HG02840 (cell line): Measurements from ENCODE around the gene LHX8.
"Not testable (repeated sequence)": the region's sequence is repeated elsewhere in the genome, so short reads cannot be mapped to it uniquely, and the experiment has no call there.

Source experiments
- ATAC-seq: cut with Tn5 transposase; IDR thresholded peaks from one replicate; pipeline ENCODE4 v1.9.1; 2021; ENCODE audit warnings: mild to moderate bottlenecking, moderate library complexity, moderate number of reproducible peaks; ENCODE audit not compliant: unreplicated experiment, low FRiP score

The LHX8 gene

DNA sequence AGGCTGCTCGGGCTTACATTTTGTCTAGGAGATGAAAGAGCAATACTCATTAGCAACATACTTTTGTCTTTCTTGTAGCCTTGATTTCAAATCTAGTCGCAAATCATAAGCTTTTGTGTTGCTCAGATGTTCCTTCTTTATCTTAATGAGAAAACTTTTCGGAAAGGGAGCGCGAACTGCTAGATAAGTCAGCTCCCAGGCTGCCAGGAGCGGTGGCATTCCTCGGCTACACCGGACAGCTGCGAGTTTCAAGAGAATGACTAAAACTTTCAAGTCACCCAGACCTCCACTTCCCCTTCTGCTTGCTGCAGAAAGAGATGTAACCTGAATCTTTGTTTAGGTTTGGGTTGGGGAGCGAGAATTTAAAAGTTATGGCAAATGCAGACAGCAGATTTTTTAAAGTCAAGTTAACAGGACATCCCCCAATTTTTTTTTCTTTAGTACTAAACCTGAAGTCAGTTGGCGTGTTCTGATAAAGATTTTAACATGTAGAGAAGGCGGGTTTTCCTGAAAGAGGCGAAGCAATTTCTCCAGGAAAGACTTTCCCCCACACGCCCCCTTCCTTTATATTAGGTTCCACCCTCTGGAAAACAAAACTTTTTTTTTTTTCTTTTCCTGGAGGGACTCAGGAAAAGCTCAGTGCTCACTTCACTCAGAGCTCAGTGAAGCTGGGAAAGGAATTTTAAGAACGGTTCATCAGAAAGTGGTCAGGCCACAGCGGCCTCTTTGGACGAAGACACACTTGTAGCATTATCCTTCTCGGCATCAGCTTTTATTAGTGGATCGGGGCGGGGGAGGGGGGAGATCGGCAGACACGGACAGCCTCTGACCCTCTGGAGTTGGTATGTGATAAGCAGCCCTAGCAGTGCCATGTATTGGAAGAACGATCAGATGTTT, at the start of gene LHX8:
Gene LHX8 (plus strand): TSS at position 639 of the 897 bp plus-strand sequence. CDS start 2,227 bp downstream, outside the sequence.
- ATAC-seq = no peak

GRCh38 chr1:75085931-75086330, 48.3 kb upstream of the LHX8 start:
- no peak for ATAC-seq

DNA sequence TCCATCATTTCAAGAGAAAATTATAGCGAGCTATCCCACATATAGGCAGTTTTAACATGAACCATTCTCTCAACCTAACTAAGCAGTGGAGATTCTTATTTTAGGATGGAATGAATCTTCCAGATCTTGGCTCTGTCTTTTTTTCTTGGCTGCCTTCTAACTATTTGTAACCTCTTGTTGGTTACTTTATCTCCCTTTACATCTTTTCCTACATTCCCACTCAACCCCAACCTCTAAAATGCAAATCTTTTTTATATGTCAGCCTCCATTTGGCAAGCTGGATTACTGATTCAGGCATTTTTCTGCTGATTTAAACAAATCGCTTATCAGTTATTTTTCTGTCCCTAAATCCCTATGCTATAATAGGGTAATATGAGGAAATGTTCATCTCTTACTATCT, 46.9 kb upstream of the LHX8 start:
- no peak for ATAC-seq

DNA sequence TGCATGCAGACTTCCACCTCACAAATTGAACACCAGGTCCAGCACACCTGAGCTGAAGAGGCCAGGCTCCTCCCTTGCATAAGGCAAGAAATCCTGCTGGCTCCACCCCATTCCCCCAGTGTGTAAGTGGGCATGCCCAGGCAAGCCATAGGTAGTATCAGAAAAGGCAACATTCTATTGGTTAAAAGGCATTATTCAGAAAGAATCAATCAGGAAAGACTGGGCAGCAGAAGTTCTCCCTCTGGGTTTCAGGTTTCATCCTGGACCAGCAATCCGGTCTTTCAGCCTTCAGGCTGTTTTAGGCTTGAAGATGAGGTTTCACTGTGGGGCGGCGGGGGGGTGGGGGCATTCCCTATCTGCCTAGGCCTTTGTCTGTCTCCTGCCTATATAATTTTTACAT, 42.0 kb upstream of the LHX8 start:
- ATAC-seq = no peak

GRCh38 chr1:75097654-75098053, 36.5 kb upstream of the LHX8 start:
- ATAC-seq = no peak

DNA sequence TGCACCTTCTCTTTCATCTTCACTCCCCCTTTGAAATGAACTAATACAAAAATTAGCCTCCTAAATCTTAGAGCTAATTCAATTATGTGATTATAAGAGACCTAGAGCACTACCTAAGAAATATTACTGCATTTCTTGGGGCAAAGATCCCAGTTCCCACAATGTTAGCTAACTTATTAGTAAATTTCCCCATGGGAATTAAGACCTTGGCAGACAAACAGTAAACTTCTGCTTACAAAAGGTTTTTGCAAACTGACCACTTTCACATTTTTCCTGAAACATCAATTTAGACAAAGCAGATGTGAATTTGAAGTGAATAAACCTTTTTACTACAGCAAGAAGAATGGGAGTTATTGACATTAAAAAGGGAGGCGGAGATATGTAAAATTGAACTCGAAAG, 34.6 kb upstream of the LHX8 start:
- no peak for ATAC-seq

DNA sequence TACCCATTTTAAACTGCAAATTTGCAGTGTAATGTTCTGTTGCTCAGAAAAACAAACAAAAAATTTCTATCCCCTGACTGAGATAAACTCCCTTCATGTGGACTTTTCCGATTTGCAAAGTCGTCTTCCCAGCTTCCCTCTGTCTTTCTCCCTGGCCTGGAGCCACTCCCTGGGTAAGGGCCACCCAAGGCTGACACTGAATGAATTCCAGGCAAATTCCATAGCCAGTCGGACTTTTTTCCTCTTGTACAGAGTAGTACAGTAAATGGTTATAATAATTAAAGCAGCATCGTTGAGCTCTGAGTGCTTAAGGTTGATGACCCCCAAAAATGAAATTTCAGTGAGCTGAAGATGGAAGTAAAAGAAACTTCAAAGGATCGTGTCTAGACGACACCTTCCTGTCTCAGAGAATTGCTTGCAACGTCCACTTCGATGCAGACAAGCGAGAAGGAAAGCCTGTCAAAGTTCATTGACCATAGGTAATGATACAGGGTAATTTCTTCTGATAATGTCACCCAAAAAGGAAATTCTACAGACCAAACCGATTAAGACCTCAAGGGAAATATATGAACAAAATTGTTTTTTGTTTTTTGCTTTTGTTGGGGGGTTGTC, 33.6 kb upstream of the LHX8 start:
- ATAC-seq = no peak

- ATAC-seq = not testable (repeated sequence)
These were observed 21.7 kb upstream of the LHX8 start for GRCh38 chr1:75112362-75112951.

DNA sequence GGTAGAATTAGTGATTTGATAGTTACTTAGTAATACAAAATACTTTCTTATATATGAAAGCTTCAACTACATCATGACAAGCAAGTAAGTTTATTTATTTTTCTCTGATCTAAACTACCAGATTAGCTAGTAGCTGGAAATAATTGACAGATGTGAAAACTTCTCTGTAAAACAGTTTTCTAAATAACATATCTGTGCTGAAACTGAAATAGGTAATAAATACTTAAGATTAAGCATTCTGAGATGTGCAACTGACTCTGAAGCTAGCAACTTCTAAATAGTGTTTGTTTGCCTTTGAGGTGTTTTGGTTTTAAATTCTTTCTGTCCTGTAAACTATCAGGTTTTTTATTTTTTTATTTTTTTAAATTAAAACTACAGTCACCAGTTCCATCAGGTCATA, 18.5 kb upstream of the LHX8 start:
- no peak for ATAC-seq

GRCh38 chr1:75123756-75124155, 10.4 kb upstream of the LHX8 start:
- no peak for ATAC-seq

- no peak for ATAC-seq
These were observed 9.7 kb upstream of the LHX8 start for GRCh38 chr1:75124510-75124909.

GRCh38 chr1:75125161-75125726, 8.9 kb upstream of the LHX8 start:
- no peak for ATAC-seq

- no peak for ATAC-seq
These were observed 7.5 kb upstream of the LHX8 start for GRCh38 chr1:75126611-75127101.

DNA sequence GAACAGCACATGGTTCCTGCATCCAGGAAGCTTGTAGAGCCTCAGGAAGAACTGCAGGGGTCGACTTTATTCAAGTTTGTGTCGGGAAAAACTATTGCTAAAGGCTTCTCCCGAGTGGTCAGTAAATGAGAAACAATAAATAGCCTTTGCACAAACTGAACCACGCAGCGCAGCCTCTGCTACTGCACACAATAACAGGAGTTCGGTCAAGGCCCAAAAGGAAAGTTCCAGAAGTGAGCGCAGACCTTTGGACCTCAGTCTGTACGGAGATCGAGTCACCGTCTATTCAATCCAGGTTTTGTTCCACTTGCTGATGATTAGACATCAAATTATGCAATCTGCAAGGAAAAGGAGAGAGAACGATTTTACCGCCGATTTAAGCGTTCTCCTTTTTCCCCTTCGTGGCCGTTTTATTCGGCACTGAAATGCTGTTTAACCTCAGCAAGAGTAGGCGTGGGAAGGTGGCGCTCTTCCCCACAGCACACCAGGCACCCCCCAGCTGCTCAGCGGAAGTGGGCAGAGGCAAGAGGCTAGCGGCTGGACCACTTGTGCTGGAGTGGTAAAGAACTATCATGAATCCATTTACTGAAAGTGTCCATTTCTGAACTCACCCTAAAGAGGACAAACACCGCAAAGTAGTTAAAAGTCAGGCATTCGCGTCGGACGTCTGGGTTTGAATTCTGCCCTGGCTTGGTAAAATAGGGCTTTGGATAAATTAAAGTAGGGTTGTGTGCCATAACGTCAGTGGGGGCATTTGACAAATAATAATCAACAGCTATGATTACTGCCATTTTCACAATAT, 6.1 kb upstream of the LHX8 start:
- no peak for ATAC-seq

DNA sequence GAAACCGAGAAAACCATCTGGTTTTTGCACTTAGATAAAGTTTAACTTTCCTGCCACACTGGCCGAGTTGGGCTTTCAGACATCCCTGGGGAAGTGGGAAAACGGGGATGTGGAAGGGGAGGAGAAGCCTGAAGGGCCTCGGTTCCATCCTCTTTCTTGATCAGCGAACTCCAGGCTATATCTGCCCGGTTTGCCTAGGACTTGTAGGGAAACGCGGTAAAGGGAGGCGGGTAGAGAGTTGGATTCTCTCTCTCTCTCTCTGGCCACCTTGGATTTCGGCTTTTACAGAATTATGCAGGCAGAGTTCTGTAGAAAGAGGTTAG, 4.6 kb upstream of the LHX8 start:
- no peak for ATAC-seq

GRCh38 chr1:75129983-75130789, 4.0 kb upstream of the LHX8 start:
- ATAC-seq = no peak

- no peak for ATAC-seq
These were observed 3.2 kb upstream of the LHX8 start for GRCh38 chr1:75130865-75131564.

GRCh38 chr1:75131565-75132241, 2.5 kb upstream of the LHX8 start:
- ATAC-seq = no peak
